ENCODE results near the gene SUSD4.

Gene SUSD4

DNA sequence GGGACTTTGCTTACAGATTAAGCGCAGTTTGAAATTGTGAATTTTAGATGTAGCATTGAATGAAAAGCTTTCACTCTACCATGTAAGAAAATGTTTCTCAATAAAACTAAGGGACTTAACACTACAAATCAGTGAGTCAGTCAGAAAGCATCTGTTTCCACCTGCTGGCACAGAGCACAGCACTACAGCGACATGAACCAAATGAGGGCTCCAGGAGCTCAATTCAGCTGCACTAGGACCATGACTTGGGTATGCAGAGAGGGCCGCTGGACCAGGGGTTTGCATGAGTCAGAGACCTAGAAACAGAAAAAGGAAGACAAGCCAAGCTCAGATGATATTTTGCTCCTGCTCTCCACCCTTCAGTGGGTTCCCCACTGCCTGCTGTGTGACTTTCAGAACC lies 5.2 kb downstream of the SUSD4 start:
- DNase-seq (ENCODE audit: low read depth in 1 of 2, low spot score in 1 of 2): no peak

DNA sequence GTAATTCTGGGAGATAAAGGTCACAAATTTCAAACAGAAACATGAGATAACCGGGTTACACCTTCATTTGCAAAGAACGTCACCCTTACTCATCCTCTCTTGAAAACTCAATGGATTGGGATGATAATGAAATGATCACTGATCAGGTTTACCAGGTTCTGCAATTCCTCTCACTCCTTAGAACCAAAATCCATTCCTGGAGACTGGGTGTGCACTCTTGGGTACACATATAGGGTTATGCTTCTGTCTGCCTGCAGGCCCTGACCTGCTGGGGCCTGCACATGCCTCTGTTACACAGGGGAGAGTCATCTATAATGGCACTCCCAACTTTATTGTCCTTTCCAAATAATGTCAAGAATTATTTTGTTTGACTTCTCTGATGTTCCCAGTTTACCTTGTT lies 8.3 kb downstream of the SUSD4 start:
- DNase-seq (ENCODE audit: low read depth in 1 of 2, low spot score in 1 of 2): no peak

DNA sequence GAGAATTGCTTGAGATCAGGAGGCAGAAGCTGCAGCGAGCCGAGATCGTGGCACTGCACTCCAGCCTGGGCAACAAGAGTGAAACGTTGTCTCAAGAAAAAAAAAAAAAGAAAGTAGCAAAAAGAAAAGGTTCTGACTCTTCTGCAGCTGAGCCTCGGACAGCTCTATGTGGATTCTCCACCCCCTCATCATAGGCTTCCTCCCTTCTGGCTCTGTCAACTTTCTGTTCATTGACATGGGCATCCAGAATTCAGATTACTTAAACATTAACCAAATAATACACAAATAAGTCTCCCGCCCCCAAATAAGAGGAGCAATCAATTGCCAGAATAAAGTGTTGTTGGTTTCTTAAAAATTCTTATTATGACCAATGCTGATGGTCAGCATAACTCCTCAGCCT lies 10.0 kb downstream of the SUSD4 start:
- DNase-seq (ENCODE audit: low read depth in 1 of 2, low spot score in 1 of 2): no peak

DNA sequence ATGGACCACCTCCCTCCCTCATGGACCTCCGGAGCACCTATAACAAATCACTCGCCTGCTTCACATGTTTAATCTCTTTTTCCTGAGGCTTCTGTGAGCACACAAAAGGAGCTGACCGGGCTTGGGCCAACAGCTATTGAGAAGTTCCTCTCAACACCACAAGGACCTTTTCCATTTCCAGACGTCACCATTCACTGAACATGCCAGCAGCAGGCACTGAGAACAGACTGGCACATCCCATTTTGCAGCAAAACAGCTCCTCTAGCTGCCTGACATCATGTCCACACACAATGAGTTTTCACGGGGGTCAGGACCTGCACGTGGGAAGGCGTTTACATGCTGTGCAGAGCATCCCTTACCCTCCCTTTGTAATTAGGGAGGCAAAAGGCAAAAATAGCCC lies 11.0 kb downstream of the SUSD4 start:
- DNase-seq (ENCODE audit: low read depth in 1 of 2, low spot score in 1 of 2): no peak

DNA sequence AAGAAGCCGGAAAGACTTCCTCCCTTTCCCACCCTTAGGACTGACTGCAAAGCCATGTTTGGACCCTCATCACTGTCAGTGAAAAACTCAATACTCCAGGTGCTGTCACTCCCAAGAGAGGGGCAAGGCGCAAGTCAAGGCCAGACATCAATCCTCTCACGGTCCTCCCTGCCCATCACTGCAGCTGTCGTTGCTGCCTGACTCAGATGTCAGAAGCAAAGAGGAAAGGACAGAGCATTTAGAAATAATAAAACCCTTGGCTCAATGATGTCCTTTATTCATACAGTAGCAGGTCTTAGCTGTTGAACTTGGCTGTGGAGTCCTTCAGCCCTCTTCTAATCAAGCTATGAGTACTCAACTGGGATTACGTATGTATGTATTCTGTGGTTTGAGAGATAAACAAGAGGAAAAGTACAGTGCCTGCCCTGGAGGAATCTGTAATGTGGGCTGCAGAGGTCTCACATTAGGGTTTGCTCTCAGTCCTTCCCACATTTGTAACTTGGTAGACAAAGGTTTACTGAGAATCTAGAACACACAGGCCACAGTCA lies 13.5 kb downstream of the SUSD4 start:
- DNase-seq (ENCODE audit: low read depth in 1 of 2, low spot score in 1 of 2): no peak

DNA sequence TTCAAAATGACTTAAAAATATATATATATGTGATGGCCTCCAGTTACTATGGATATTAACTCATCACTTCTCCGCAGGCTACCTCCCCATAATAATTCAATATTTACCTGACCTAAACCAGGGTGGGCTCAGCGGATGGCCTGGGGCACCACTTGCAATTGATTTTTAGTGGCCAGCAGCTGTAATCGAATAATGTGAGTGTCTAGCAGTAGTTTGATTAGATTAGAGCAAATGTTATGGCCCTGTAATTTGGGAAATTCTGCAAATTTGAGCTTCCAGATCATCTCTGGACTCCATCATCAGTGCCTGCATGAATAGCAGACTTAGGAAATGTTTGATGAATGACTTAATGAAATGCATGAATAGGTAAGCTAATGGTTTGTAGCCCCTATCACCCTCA lies 14.7 kb downstream of the SUSD4 start:
- no peak for DNase-seq (ENCODE audit: low read depth in 1 of 2, low spot score in 1 of 2)

DNA sequence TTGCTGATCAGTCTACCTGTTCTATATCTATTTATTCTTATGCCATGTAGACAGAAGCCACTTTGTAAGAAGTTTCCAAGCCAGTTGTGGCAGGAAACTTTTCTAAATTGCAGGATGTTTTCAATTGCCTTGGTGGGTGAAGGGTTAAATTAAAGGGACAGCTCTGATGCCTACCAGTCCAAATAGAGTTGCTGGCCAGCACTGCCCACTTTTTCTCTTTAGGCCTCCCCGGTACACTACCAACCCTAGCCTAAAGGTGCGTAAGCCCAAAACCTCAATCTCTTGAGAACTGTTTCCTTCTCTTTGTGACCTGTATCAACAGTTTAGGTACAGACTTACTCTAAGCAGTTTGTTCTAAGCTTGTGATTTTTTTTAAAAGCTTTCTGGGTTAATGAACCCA lies 15.5 kb downstream of the SUSD4 start:
- DNase-seq (ENCODE audit: low read depth in 1 of 2, low spot score in 1 of 2): no peak

DNA sequence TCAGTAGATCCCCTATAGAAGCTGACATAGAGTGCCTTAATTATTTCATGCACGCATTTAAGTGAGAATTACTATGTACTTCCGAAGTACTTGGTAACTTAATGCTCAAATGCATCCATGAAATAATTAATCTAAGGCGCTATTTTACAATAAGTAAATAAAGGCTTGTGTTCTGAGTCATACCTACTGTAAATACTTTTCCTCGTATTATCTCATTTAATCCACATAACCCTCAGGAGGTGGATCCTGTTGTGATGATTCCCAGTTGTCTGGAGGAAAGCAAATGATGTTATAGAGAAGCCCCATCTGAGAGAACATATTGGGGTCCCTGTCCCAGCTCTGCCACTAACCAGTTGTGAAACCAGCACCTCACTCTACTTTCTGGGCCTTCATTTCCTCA lies 16.4 kb downstream of the SUSD4 start:
- DNase-seq (ENCODE audit: low read depth in 1 of 2, low spot score in 1 of 2): no peak

DNA sequence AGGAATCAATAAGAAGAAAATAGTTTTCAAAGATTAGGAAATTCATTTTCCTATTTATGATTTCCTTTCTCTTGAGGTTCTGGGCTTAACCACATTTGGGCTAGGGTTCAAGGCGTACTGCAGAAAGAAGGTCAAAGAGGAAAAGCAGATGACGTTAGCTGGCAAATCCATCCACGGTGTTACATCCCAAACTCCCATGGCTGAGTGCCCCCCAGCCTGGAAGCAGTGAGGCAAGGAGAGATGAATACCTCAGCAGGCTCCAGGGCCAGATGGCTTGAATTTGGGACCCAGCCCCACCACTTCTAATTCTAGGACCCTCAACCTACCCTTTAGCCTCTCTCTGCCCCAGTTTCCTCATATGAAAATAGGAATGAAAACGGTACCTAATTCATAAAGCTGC lies 17.7 kb downstream of the SUSD4 start:
- DNase-seq (ENCODE audit: low read depth in 1 of 2, low spot score in 1 of 2): no peak

DNA sequence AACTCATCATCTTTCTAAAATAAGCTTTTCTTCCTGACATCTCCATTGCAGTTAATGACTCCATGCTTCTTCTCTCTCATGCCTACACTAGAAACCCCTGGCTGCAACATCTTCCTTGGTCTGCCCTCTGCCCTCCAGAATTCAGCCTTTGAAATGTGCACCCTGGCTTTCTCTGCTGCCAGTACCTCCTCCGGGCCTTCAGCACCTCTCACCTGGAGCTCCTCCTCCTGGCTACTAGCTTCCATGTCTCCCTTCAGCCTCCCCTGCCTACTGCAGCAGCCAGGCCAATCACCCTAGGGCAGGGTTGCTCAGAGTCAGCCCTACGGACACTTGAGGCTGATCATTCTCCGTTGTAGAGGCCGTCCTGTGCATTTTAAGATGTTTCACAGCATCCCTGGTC lies 18.3 kb downstream of the SUSD4 start:
- DNase-seq (ENCODE audit: low read depth in 1 of 2, low spot score in 1 of 2): no peak

DNA sequence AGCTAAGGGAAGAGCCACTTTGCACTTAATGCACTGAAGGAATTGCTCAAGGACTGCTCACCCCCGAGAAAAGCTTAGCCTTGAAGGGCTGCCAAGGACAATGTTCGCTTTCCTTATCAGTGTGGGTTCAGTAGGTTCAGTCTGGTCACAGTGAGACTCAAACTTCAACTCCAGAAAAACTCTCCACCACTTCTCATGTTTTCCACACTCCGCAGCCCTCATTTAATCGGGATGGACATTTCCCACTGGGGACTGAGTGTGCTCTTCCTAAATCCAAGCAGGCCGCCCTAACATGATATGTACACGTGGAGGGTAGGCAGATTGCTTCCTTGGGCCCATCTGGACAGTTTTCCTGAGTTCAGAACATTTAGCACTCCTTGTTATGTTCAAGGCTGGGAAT lies 19.5 kb downstream of the SUSD4 start:
- no peak for DNase-seq (ENCODE audit: low read depth in 1 of 2, low spot score in 1 of 2)

DNA sequence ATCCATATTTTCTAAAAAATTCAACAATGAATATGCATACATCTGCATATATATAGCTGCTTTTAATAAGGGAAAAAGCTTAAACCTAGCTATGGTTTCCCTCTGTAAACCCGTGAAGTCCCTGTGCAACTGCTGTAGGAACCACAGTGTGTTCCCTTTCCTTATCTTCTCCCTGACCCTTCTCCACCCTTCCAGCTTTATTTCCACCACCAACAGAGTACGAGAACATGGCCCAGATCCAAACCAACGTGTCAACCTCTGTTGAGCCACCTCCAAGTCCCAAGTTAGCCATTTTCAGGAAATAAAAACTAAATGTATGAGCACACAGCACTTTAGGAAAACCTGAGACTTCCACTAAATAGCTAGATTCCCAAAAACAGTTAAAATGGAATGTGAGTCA lies 20.3 kb downstream of the SUSD4 start:
- no peak for DNase-seq (ENCODE audit: low read depth in 1 of 2, low spot score in 1 of 2)

DNA sequence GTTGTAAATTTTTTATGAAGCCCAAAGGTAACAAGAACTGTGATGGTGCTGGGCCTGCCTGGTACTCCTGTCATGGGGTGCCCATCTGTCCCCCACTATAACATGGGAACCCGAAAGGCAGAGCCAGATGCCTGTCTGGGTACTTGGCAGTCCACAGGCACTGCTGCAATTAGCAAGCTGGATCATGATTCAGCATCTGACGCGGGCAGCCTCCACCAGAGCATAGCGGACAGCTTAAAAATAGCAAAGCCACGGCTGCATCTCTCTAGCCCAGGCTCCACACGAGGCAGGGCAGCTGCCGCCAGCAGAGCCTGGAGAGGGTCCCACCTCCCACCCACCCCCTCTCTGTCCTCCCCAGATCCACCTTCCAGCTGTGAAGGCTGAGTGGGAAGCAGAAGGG lies 22.9 kb downstream of the SUSD4 start:
- no peak for DNase-seq (ENCODE audit: low read depth in 1 of 2, low spot score in 1 of 2)

DNA sequence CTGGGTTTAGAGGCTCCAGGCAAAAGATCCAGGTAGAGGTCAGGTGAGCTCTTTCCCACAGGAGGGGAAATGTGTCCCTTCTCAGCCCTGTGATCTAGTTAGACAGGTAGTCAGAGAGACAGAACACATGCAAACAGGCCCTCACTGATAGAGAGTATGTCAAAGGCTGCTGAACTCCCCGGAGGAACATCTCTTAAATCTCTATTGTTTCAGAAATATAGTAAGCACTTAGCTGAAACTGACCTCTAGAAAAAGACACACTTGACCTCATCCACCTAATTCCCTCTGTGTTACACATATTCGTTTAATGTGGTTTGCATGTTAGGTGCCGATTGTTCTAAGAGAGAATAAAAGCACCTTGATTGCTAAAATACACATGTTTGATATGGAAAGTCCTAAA lies 23.3 kb downstream of the SUSD4 start:
- DNase-seq (ENCODE audit: low read depth in 1 of 2, low spot score in 1 of 2): no peak

DNA sequence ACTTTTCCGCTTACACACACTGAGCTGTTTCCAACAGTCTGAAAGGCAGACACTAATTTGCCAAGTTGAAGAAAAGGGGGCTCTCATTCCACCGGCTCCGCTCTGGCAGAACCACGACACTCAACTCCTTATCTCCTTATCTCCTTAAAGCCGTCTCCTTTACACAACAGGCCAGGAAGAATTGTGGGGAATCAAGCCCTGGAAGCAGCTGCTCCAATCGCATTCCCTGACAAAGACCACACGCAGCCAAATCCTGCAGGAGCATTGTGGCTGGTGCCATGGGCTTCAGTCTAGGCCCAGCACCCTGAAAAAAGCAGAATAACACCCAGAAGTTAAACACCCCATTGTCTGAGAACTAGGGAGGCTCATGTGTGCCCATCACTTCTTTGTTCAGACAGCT lies 24.1 kb downstream of the SUSD4 start:
- DNase-seq (ENCODE audit: low read depth in 1 of 2, low spot score in 1 of 2): no peak

DNA sequence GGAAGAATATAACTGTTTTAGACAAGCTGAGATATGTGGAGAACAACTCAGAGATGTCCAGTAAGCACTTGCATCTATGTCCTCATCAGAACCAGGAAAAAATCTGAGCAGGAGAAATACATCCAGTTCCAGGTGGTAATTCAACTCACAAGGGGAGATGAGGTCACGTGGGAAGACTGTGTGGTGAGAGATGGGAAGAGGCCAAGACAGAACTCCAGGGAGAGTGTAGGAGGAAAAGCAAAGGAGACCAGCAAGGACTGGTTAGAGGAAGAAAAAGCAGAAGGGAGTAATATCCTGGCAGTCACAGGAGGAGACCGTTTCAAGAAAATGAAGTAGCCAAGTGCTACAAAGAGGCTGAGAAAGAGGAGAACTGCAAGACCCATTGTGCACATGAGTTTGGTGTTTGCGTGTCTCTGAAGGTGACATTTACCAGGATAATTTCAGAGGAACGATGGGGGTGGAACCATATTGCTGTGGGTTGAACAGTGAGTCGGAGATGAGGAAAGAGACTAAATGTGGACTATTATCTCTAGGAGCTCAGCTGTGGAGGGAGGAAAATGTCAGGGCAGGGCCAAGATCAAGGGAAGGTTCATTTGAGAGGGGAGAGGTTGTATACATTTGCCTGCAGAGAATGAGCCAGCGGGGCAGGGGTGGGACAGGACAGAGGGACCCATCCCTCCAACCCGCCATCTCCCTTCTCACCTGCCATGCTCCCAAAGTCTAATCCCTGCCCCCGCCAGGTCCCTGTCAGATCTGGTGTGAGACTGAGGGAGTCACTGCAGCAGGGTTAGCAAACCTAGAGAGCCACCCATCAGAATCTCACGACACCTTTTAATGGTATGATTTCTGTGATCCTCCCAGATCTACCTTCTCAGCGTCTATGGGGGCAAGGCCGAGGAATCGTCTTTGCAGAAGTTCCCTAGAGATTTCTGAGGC lies 24.9 kb downstream of the SUSD4 start:
- DNase-seq (ENCODE audit: low read depth in 1 of 2, low spot score in 1 of 2): no peak

DNA sequence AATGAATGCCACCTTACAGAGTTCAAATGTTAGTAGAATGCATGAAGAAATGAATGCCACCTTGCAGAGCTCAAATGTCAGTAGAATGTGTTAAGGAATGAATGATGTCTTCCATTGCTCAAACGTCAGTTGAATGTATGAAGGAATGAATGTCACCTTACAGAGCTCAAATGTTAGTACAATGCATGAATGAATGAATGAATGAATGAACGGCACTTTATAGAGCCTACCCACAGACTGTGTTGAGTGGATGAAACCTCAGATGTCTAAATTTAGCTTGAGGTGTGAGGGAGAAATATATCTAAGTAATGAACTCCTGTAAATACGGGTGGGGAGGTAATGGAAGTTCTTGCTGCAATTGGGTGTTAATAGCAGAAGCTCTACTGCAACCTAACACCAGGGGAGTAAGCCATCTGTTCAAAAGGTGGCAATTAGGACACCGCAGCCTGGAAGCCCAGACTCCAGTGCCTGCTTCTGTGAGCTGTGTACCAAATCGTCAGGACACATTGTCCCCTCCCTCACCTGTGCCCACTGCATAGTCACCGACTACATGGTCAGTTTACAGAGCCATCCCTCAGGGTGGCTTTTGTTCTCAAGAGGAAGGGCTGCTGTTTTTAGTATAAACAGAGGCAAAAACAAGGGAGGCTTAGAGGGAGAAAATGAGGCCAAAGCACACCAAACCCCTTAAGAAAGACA lies 26.7 kb downstream of the SUSD4 start:
- no peak for DNase-seq (ENCODE audit: low read depth in 1 of 2, low spot score in 1 of 2)

DNA sequence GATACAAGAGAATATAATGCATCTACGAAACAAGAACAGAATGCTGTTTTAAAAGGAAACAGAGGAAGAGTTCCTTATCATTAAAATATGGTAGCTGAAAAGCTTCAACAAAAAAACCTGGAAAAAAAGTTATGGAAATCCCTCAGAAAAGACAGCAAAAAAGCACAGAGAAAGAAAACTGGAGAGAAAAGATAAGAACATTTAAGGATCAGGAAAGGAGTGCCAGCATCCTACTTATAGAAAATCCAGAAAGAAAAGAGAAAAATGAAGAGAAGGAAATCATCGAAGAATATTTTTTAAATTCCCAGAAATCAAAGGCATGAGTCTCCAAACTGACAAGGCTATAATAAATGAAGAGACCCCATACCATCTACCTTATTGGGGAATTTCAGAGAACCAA lies 29.8 kb downstream of the SUSD4 start:
- DNase-seq (ENCODE audit: low read depth in 1 of 2, low spot score in 1 of 2): no peak

DNA sequence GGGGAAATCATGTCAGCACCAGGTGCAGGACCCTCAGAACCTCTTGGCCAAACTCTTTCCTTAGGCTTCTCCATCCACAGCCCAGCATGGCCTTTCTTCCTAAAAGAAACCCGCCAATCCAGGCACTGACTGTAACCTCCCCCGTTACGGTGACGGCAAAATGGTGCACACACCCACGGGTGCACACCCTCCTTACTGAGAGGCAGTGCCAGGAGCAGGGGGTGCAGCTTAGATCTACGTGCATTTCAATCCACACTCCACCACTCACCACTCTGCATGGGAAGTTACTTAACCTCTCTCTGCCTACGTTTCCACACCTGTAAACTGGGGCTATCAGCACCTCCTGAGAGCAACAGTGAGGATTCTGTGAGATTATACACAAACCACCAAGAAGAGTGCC lies 31.0 kb downstream of the SUSD4 start:
- DNase-seq (ENCODE audit: low read depth in 1 of 2, low spot score in 1 of 2): no peak

DNA sequence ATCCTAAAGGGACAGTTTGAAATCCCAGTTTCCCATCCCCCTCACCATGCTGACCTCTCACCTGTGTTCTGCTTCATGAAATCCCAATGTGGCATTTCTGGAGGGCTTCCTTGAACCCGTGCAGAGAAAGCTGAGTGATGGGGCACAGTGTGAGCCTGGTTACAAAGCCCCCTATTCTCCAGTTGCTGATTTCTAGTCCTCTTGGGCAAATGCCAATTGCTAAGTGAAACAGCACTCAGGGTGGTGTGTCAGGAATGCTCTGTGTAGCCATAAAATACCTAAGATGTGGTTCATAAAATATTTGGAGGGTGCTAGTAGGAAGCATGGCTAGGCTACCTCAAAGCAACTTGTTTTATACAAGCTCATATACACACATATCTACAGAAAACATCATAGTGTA lies 32.0 kb downstream of the SUSD4 start:
- no peak for DNase-seq (ENCODE audit: low read depth in 1 of 2, low spot score in 1 of 2)

DNA sequence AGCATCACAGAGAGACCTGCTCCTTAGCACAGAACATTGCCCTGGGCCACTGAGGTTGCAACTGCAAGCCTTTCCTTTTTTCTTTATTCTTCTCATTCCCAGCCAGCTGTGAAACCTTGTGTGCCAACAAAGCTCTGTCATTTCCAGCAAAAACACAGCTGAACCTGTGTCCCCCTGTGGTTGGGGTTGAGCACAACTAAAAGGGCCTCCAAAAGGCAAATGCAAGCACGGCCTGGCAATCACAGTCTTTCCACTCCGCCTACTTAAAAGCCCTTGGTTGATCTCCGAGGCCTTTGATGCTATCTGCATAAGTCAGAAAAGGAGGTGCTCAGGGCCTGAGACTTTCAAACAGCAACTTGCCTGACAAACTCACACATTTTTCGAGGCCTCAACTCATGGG lies 32.7 kb downstream of the SUSD4 start:
- DNase-seq (ENCODE audit: low read depth in 1 of 2, low spot score in 1 of 2): no peak

DNA sequence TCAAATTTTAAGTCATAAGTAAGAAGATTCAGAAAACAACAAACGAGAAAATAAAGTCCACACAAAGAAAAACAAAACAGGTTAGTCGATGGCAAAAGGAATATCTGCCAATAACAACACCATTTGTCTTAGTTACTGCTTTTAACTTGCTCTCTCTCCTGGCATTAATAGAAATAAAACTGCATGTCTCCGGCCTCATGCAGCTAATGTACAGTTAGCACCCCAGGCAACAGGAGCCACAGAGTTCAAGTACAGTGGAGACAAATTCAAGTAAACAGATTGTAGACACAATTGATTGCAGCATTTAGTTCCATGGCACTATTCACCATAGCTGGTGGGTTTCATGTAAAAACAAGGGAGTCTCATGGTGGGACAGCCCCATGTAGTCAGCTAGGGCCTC lies 33.5 kb downstream of the SUSD4 start:
- no peak for DNase-seq (ENCODE audit: low read depth in 1 of 2, low spot score in 1 of 2)
